NCI-H1105 treated with DMSO at 0.1 percent for 48 hours (cell line): ENCODE results near the gene PRKG1.

Experiments used
- DNase-seq: peaks from one replicate; lab custom pipeline; 2025; lab: John Stamatoyannopoulos, UW

Gene PRKG1

GRCh38 chr10:52316500-52316899 is 1242.2 kb downstream of the PRKG1 start:
- no peak for DNase-seq

- no peak for DNase-seq
These were observed 1243.9 kb downstream of the PRKG1 start for GRCh38 chr10:52318136-52318701.

GRCh38 chr10:52318822-52319464 is 1244.7 kb downstream of the PRKG1 start:
- DNase-seq = no peak

- DNase-seq = no peak
These were observed 1245.6 kb downstream of the PRKG1 start for GRCh38 chr10:52319926-52320325.

- DNase-seq = no peak
These were observed 1248.0 kb downstream of the PRKG1 start for GRCh38 chr10:52322323-52322722.

- DNase-seq = no peak
These were observed 1248.6 kb downstream of the PRKG1 start for GRCh38 chr10:52322936-52323335.

GRCh38 chr10:52326382-52326781 is 1252.1 kb downstream of the PRKG1 start:
- DNase-seq = no peak

- DNase-seq = no peak
These were observed 1257.5 kb downstream of the PRKG1 start for GRCh38 chr10:52331638-52332364.

GRCh38 chr10:52332815-52333214 is 1258.5 kb downstream of the PRKG1 start:
- DNase-seq = no peak

GRCh38 chr10:52334595-52334994 is 1260.3 kb downstream of the PRKG1 start:
- no peak for DNase-seq

GRCh38 chr10:52335665-52336064 is 1261.4 kb downstream of the PRKG1 start:
- no peak for DNase-seq

- DNase-seq = no peak
These were observed 1262.9 kb downstream of the PRKG1 start for GRCh38 chr10:52337225-52337624.

- DNase-seq = no peak
These were observed 1269.2 kb downstream of the PRKG1 start for GRCh38 chr10:52343439-52343838.

- no peak for DNase-seq
These were observed 1272.4 kb downstream of the PRKG1 start for GRCh38 chr10:52346394-52347326.

GRCh38 chr10:52347327-52347667 is 1273.0 kb downstream of the PRKG1 start:
- no peak for DNase-seq
